ENCODE results near the gene SIRT7. TPM values are rescaled to one million over a fixed set of nuclear protein-coding genes. Genes with fewer than 3 reads are reported as not detected.
A peak's percentile ranks its signal among the peaks of the same experiment; 100 is the strongest.

The SIRT7 gene
- total RNA-seq, 4 donors from 2014 or later, result 0.77 to 87.1 (median 14.6) TPM

- DNase-seq, result no peak
- intact Hi-C loops (cut with DNase I; ENCODE audit: low total_unique reads), result no loop called here
Measured at GRCh38 chr17:81929253-81930141, 11.5 kb upstream of the SIRT7 start.

DNA sequence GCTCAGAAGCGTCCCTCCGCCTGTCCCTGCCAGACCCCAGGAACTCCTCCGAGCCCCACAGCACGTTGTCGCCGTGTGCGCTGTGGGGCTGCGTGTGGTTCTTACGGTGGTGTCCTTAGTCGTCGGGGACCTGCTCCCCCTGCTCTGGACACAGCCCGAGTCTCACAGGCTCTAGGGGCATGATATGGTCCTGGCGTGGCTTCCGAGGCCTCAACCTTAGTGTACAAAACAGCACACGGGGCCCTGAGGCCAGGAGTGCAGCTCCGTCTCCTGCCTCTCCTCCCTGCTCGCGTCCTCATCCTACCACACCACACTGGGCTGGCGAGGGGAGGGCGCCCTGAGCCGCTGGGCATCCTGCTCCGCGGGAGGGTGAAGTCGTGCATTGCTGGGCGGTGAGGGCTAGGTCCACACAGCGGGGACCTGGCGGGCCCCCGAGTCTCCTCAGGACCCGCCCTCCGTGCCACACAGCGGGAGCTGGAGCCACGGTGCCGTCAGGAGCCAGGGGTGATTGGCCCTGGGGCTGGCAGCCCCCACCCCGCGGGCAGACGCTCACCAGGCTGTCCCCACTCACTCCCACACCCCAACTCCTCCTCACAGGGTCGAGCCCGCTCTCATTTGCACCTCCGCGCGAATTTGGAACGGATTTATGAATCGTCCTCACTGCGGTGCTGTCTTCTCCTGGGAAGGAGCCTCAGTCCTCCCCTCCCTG is 10.7 kb upstream of the SIRT7 start:
- H3K36me3 ChIP-seq, result no peaks in the 10 kb centered on the region
- H3K4me3 ChIP-seq, result peak overlapping the region; percentile 2 to 51
- H3K4me1 ChIP-seq, result peaks cover 4 to 19% of the 10 kb centered on the region in 2 donors
- no peak for TF ChIP-seq CTCF (IDR thresholded peaks at IDR 0.05)
- no peak for TF ChIP-seq POLR2A (IDR thresholded peaks at IDR 0.05)
- intact Hi-C loops (cut with DNase I; ENCODE audit: low total_unique reads), result no loop called here
- no peak overlapping the region for H3K27ac ChIP-seq
- no peaks in the 10 kb centered on the region for H3K9me3 ChIP-seq
- no peak for DNase-seq
- no peaks in the 10 kb centered on the region for H3K27me3 ChIP-seq

More at GRCh38 chr17:81929253-81930141, 11.5 kb upstream of the SIRT7 start:
- peaks cover 4 to 12% of the 10 kb centered on the region in 2 donors for H3K4me1 ChIP-seq
- no peak overlapping the region for H3K27ac ChIP-seq
- no peaks in the 10 kb centered on the region for H3K27me3 ChIP-seq
- TF ChIP-seq CTCF (IDR thresholded peaks at IDR 0.05) (no peak), POLR2A (IDR thresholded peaks at IDR 0.05) (no peak)
- no peak overlapping the region for H3K4me3 ChIP-seq
- no peaks in the 10 kb centered on the region for H3K36me3 ChIP-seq
- H3K9me3 ChIP-seq, result no peaks in the 10 kb centered on the region

DNA sequence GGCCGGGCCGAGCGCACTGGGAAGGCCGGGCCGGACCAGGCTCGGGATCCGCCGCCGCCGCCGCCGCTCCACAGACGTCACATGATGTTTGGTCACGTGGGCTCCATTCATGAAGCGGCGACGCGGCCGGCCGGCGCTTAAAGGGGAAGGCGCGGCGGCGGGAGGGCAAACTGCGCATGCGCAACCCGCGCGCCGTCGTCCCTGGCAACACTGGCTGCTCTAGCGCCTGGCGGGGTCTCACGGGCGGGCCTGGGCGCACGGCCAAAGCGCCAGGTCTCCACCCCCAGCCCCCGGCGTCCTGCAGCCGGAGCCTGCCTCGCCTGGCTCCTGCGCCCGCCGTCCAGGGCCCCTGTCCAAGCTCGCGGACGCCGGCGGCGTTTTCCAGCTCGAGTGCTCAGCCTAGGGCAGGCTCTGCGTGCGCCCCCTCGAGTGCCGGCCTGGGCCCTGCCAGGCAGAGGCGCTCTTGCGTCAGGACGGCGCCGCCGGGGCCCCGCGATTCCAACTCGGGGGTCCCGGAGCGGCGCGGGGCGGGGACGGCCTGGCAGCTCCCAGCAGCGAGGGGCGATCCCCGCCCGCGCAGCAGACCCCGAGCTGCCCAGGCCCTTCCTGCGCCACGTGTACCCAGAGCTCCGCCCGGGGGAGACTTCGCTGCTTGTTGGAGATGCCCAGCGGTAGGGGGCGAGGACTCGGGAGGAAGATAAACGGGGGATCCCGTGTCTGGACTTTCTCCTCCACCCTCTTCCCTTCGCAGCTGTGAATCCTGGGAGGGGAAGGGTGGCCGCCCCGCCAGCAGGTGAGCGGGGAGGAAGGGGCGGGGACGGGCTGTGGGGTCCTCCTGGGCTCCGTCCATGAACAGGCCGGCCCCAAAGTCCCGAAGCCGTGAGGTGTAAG is 9.9 kb upstream of the SIRT7 start, which contains the start of gene MAFG:
MAFG (minus strand) TSS at position 83 of the 891 bp plus-strand sequence. CDS start 4,550 bp downstream, outside the sequence.
- H3K27ac ChIP-seq, result peak within 1 kb of the TSS; percentile 88 to 93
- H3K36me3 ChIP-seq, result no peaks in the 10 kb centered on the region
- TF ChIP-seq POLR2A (IDR thresholded peaks at IDR 0.05) (peak; percentile 65 to 73), CTCF (IDR thresholded peaks at IDR 0.05) (peak in 3 of 4 experiments; percentile 25 to 52 (median 38))
- intact Hi-C loops (cut with DNase I; ENCODE audit: low total_unique reads), result no loop called here
- DNase-seq, result peak; percentile 92 to 94
- peak within 1 kb of the TSS; percentile 60 to 90 for H3K4me3 ChIP-seq
- H3K9me3 ChIP-seq, result no peaks in the 10 kb centered on the region
- H3K27me3 ChIP-seq, result no peaks in the 10 kb centered on the region
- peaks cover 4 to 25% of the 10 kb centered on the region in 2 donors for H3K4me1 ChIP-seq

DNA sequence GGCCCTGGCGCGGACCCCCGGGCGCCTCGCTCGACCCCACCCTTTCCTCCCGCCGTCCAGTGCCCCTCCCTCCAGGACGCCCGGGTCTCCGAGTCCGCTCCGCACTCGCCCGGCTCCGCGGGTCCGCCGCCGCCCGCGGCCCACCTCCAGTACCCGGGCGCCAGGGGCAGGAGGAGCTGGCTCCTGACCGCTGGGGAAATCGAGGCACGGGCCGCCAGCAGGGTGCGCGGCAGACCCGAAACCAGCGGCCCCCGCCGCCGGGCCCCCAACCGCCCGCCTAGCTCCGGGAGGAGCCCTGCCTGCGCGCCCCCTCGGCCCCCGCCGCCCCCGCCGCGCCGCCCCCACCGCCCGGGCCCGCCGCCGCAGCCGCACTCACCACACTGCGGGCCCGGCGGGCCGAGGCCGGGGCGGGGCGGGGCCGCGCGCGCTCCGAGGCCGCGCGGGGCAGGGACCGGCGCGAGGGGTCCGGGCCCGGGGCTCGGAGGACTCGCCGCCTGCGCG is 9.2 kb upstream of the SIRT7 start:
- peak in 1 of 2 donors; percentile 46 for DNase-seq
- intact Hi-C loops (cut with DNase I; ENCODE audit: low total_unique reads), result no loop called here
- H3K4me1 ChIP-seq, result peaks cover 4 to 30% of the 10 kb centered on the region in 2 donors

More for the DNA sequence above, 9.2 kb upstream of the SIRT7 start:
- Histone ChIP-seq H3K9me3 (no peaks in the 10 kb centered on the region), H3K36me3 (no peaks in the 10 kb centered on the region), H3K27ac (peak overlapping the region; percentile 88 to 93), H3K4me3 (peak overlapping the region; percentile 60 to 90), H3K27me3 (no peaks in the 10 kb centered on the region)
- TF ChIP-seq CTCF (IDR thresholded peaks at IDR 0.05) (no peak), POLR2A (IDR thresholded peaks at IDR 0.05) (no peak)
